ENCODE measurements around the gene PPEF1.
A peak's percentile ranks its signal among the peaks of the same experiment; 100 is the strongest.
"Not testable (repeated sequence)": the region's sequence is repeated elsewhere in the genome, so short reads cannot be mapped to it uniquely, and the experiment has no call there.

The PPEF1 gene

DNA sequence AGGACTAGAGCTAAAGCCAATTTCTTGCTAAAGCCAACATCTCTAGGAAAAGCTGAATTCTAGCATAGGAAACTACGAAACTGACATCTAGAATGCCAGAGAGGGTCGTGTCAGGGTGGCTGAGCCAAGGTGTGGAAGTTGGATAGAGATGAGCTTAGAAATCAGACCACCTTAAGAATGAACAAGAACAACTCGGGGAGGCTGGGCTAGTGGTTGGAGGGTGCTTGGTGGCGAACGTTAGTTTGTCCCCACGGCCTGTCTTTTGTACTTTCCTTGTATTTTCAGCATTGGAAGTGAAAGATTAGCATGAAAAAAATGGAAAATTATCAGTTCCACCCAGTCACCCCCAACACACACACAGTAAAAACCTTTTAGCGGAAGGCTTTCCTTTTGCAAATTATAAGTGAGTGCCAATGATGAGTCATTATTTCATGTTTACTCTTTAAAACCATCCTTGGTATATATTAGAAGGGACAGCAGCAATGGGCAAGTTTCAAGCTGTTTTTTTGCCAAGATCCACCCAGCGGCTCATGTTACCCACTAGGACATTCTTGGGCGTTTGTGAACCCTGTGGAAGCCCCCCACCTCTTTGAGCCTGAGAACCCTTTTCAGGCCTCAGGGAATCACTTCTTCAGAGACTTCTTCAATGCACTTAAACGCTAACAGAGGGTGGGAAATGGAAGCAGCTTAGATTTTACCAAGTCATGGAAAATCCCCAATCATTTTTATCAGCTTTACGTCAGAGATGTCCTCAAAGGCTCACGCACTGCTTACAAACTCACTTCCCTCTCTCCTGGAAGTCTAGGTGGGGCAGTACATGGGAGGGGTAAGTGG lies 4.9 kb upstream of the PPEF1 start:
- DNase-seq = no peak

DNA sequence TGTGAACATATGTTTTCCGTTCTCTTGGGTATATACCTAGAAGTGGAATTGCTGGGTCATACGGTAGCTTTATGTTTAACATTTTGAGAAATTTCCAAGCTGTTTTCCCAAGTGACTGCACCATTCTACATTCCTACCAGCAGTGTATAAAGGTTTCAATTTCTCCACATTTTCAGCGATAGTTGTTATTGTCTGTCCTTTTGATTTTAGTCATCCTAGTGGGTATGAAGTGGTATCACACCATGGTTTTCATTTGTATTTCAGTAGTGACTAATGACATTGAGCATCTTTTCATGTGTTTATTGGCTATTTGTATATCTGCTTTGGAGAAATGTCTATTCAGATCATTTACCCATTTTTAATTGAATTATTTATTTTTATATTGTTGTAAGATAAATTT lies 2.4 kb downstream of the PPEF1 start:
- no peak for DNase-seq

DNA sequence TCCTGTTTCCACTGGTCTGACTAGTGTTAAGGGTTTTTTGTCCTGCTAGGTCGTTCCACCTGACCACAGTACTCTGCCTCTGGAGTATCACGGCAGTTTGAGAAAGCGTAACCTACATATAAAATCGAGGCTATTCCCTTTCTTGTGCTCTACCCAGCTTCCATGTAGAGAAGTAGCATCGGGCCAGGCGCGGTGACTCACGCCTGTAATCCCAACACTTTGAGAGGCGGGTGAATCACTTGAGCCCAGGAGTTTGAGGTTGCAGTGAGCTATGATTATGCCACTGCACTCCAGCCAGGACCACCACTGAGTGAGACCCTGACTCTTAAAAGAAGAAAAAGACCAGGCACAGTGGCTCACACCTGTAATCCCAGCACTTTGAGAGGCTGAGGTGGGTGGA lies 7.5 kb downstream of the PPEF1 start:
- no peak for DNase-seq

DNA sequence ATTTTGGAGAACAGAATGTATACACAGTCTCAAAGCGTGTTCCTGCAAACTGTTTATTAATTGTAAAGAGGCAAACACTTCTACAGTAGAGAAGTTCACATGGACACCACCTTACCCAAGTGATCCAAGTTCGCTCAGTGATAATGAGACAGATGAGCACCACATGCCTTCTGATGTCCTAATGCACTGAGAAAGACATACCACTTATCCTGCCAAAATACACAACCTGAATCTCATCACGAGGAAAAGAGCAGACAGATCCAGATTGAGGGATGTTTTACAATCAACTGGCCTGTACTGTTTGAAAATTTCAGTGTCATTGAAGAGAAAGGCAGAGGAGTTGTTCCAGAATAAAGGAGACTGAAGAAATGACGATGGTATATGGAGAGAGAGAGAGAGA lies 12.4 kb downstream of the PPEF1 start:
- no peak for DNase-seq

DNA sequence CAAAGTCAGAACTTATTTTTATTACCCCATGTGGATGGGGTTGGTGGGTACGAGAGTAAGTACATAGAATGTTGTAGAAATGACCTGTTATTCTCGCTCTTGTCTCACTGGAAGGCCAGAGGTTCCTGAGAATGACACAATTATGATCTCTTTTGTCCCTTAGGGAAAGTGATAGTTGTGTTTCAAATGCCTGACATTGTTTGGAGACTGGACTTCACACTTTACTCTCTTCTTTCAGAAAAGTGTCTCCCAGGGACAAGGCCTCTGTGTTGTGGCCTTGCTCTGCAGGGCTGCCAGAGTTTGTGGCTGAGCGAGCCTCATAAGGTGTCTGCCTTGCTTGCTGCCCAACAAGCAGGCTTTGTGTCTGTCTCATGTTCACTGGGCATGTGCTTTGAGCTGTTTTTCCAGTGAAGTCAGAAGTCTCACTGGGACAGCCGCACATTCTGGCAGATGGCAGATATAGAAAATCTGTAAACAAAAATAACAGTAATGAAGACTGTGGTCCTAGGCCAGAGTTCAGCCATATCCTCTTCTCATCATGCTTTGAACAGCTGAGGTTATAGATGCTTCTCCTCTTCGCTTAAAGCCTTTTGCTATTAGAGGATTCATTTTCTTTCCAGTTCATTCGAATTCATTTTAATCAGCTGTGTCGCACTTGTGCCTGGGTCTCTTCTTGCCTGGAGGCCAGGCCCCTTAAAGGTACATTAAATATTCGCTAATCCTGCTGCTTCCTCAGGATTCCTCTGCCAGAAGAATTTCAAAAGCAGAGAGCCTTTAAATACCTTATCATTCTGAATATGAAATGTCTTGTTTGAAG lies 14.4 kb downstream of the PPEF1 start:
- DNase-seq = peak in 5 of 14 donors; percentile 1 to 18 (median 8)

DNA sequence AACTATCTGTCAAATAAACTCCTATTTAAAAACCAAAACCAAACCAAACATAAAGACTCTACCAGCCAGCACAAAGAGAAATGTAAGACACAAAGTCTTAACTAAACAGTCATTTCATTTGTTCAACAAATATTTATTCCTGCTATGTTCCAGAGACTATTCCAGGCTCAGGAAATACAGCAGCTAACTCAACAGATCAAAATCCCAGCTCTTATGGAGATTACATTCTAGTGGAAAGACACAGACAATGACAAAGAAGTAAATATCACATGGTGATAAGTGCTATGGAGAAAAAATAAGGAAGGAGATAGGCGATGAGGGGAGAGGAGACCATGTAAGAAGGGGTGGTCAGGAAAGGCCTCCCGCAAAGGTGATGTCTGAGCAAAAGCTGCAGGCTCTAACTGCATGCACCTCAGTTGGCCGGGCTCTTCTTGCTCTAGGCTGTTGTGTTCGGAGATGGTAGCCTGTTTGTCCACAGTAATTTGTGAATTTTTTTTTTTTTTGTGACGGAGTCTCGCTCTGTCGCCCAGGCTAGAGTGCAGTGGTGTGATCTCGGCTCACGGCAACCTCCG lies 15.1 kb downstream of the PPEF1 start:
- no peak for DNase-seq

DNA sequence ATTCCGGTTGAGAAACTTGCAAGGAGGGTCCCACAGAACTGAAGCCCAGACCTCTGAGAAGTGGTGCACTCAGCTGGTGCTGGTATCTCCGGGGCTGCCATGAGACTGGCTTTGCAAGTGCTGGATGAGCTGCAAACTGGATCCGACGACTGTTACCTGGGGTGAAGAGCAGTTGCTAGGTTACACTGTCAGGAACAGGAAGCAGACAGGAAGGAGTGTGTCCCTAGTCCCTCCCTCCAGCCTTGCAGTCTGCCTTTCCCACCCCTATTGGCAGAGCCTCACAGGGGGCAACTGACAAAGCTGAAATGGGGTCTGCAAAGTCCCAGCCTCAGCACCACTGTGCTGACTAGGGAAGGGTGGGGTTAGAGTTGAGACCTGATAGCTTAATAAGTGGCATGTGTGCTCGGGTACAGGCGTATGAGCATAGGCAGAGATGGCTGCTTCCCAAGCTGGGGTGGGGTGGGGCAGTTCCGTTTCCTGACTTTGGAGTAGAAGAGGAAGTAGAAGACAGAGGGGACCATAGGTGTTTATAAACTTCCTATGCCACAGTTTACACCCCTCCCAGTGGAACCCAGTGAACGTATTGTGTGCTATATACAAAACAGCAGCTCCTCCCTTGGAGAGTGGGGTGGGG lies 18.0 kb downstream of the PPEF1 start:
- DNase-seq = no peak

DNA sequence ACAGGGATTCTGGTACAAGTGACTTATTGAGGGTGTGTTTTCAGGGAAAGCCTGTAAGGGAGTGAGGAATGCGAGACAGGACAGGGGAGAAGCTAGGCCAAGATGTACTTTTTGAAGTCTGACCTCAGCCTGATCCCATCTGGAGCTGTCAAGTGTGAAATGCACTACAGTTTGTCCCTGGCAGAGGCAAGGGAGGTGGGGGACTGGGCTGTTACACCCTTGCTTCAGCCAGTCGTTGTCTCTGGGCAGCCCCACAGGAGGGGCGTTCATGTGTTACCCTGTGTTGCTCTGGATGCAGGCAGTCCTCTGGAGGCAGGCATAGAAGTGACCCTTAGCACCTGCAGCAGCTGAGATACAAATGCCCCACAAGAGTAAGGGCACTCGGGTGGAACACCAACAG lies 25.8 kb downstream of the PPEF1 start:
- DNase-seq = no peak

DNA sequence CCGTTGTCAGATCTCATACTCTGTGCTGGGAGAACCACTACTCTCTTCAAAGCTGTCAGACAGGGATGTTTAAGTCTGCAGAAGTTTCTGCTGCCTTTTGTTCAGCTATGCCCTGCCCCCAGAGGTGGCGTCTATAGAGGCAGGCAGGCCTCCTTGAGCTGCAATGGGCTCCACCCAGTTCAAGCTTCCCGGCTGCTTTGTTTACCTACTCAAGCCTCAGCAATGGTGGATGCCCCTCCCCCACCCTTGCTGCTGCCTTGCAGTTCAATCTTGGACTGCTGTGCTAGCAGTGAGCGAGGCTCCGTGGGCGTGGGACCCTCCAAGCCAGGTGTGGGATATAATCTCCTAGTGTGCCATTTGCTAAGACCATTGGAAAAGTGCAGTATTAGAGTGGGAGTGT lies 32.2 kb downstream of the PPEF1 start:
- DNase-seq = not testable (repeated sequence)

DNA sequence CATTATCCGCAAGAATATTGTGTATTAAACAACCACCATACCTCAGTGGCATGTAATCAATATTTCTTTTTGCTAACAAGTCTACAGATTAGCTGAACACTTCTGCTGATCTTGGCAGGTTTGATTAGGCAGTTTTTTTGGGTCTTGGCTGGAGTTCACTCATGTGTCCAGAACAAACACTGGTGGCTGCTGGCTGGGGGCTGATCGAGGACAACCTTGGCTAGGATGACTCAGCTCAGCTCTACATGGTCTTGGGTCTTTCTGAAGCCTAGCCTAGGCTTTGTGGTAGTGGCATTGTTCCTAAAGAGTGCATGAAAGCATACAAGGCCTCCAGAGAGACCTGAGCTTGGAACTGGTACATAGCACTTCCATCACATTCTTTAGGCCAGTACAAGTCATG lies 41.1 kb downstream of the PPEF1 start:
- no peak for DNase-seq

DNA sequence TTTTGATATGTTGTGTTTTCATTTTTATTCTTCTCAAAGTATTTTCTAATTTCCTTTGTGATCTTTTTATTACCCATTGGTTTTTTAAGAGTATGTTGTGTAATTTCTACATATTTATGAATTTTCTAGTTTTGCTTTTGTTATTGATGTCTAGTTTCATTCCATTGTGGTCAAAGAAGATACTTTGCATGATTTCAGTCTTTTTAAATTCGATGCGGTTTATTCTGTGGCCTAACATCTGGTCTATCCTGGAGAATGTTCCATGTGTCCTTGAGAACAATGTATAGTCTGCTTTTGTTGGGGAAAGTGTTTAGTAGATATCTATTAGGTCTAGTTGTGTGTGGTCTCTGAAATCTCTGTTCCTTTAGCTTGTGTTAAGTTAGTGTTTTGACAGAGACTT lies 46.2 kb downstream of the PPEF1 start:
- no peak for DNase-seq

DNA sequence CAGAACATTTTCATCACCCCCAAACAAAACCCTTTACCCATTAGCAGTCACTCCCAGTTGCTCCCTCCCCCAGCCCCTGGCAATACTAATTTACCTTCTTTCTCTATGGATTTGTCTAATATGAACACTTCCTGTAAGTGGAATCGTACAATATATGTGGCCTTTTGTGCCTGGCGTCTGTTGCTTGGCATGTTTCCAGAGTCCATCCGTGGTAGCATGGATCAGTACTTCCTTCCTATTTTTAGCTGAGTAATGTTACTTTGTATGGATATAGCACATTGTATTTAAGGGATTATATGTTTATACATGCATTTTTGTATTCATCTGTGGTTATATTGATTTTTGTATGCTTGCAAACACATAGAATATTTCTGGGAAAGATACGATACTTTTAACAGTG lies 48.2 kb downstream of the PPEF1 start:
- DNase-seq = no peak

DNA sequence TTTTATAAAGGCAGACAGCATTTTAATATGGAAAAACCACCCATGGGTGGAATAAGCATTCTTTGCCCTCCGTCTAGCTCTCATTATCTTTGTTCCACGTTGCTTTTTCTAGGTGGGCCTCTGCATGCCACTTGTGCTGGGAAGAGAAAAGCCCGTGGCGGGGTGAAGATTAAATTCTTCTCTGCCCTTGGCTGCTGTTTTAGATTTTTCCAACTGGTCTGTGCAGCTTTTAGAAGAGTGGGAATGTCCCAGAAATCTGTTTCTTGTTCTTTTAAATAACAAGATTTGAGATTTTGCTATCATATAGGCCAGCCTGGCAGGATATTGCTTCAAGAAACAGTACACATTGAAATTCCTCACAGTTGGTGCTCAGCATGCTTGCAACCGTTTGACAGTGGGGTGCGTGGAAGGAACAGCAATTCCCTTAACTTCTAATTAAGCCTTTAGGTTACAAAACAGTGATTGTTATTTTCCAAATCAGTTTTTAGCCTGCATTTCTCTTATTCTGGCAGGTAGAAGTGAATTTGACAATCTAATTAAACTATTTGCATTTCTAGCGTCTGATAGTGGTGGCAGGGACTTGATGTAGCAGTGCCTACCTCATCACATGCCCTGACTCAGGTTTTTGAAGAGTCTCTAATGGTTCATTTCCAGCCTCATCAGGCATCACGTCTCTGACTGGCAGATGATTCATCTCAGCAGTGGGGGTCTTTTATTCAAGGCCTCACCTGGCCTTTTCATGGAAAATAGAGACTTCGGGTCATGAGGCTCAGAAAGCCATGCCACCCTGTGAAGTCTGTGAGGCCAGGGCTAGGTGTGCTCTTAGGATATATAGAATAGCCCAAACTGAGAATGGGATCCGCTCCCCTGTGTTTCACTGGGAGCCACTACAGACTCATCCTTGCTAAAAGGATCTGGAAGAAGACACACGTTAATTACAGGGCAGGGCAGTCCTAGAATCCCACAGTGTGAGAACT lies 50.8 kb downstream of the PPEF1 start:
- peak in 1 of 14 donors; percentile 47 for DNase-seq

DNA sequence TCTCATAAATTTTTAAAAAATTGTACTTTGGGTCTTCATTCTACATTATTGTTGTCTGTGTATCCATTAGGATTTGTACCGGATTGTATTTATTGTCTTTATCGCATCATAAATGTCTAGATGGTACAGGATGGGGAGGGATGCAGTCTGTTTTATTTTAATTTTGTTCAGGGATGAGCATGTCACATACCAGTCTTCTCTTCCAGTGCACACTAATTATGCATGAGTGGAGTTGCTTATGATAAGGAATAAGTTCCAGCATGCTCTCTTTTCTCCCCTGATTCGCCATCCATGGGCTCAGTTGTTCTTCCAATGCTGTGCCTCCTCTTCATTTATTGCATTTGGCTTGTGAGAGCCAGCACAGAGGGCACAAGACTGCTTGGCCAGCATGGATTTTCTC lies 54.3 kb downstream of the PPEF1 start:
- DNase-seq = no peak

DNA sequence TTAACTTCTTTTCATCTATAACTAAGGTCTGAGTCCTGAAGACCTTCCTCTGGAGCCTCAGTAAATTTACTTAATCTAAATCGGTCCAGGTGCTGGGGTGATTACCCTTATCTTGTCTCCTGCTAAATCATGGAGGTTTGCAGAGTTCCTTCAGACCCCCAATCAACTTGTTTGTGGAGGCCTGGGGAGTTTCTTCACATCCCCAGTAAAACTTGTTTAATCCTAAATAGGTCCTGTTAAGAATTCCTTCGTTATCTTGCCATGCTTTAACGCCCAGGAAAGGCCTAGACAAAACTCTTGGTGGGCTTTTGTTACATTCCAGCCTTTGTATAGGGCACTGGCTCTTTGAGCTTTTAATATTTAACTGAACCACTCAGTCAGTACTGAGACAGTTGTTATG lies 55.7 kb downstream of the PPEF1 start:
- not testable (repeated sequence) for DNase-seq

DNA sequence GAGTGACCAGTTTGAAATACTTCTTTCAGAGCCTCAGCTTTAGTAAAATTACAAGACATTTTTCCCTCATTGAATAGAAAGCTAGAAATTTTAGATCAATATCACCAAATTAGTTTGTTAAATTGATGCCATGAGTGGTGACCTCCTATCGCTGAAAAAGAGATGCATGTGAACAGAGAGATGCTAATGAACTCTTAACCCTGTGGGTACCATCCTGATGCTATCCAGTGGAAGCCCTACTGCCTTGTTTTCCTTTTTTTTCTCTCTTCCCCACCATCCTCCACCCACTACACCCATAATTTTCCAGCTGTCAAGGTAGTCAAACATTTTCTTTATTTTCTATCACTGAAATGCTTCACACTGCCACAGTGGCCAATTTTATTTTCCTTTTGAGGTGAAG lies 61.9 kb downstream of the PPEF1 start:
- no peak for DNase-seq

DNA sequence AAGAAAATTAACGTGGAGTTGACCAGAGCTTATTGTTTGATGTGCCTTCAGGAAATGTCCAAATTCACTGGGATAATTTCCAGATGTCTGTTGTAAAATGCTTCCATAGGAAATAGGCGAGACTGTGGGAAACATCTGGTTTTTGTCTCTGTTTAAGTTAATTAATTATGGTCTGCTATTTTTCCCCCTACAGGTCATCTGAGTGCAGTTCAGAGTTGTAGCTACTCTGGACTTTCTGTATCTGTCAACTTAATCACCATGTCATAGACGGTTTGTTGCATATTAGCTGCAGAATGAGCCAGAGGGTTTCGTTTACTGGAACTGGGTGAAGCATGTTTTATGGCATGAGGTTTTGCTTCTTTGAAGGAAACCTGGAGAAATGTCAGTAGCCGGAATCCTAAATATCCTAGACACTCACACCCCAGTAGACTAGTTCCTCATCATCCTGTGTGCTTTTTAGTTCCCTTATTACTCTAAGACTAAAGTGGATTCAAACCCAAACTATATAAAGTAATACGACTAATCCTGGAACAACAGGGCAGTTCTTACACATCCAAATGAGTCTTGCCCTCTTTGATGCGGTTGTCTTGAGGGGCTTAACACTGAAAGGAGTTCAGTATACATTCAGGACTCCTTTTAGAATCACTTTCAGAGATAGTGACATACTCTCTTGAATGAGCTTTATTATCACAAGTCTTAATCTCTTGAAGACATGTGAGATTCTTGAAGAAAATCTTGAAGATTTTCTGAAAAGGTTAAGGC lies 62.5 kb downstream of the PPEF1 start:
- DNase-seq = no peak

DNA sequence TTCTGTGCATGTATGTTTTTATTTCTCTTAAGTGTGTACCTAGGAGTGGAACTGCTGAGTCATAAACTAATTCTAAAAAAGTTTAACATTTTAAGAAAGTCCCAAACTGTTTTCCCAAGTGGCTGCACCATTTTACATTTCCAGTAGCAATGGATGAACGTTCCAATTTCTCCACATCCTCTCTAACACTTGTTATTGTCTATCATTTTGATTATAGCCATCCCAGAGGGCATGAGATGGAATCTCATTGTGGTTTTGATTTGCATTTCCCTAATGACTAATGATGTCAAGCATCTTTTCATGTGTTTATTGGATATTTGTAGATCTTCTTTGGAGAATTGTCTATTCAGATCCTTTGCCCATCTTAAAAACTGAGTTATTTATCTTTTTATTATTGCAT lies 82.5 kb downstream of the PPEF1 start:
- DNase-seq = no peak

DNA sequence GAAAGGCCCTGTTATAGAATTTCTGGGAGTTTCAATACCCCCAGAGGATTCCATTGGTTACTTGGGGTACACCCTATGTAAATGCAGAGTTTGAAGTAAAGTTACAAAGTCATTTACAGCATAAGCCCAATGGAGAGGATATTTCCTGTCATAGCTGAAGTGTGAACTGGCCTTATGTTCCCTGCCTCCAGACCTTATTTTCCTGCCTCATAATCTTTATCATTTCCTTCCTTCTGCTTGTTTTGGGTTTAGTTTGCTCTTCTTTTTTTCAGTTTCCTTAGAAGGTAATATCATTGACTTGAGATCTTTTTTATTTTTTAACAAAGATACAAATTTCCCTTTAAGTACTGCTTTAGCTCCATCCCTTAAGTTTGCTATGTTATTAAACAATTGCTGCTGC lies 85.4 kb downstream of the PPEF1 start:
- DNase-seq = no peak

DNA sequence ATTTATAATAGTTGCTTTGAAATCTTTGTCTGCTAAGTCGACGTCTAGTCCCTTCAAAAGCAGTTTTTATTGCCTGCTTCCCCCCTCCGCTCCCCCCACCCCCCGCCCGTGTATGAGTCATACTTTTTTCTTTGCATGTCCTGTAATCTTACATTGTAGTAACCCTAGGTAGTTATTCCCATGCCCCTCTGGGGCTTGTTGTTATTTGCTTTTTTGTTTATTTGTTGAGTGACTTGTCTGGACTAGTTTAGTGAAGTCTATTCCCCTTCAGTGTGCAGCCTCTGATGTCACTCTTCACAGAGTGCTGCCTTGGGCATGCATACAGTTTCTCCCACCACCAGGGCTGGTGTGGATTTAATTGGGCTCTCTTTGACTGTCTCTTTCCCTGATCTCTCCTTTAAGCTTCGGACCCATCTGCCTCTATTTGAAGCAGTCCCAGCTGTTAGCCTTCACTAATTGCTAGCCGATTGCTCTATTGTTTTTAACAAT lies 86.2 kb downstream of the PPEF1 start:
- no peak for DNase-seq

DNA sequence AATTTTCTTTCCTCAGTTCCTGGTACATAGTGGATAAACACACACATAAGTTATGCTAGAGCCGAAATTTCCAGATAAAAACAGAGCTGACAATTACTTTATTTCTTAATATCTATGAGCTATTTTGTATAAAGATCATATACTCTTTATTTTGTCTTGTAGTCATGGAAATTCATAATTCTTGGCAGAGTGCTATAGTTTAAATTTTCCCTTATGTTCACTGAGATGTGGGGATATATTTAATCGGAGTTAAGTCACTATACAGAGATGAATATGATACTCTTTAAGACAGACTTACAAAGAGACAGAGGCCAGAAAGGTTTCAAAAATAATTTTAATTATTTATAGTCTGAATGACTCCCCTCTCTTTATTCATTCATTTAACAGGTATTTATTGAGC lies 89.7 kb downstream of the PPEF1 start:
- no peak for DNase-seq

All from C1 segment of cervical spinal cord (tissue), 14 donors.